ENCODE measurements around the gene TRAPPC12.
"Not testable (repeated sequence)": the region's sequence is repeated elsewhere in the genome, so short reads cannot be mapped to it uniquely, and the experiment has no call there.

TRAPPC12 gene

DNA sequence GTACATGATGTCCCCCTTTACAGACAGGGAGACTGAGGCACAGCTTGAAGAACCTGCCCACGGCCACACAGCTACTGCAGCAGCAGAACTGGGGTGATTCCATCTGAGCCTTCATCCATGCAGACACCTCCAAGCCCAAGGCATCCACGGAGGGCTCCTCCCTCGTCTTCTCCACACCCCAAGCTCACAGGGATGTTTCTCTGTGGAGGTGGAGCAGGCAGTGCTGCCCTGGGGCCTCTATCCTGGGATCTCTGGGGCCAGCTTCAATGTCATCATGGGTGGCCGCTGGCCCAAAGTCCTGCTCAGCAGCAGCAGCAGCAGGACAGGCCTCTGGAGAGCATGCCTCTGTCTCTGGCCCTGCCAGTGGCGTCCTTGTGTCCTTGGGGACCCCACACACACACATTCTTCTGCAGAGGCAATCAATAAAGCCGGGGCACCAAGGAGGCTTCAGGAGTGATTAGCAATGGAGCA lies 108.6 kb downstream of the TRAPPC12 start:
- H3K27ac ChIP-seq = no peak overlapping the region
- TF ChIP-seq, protein P1, sequence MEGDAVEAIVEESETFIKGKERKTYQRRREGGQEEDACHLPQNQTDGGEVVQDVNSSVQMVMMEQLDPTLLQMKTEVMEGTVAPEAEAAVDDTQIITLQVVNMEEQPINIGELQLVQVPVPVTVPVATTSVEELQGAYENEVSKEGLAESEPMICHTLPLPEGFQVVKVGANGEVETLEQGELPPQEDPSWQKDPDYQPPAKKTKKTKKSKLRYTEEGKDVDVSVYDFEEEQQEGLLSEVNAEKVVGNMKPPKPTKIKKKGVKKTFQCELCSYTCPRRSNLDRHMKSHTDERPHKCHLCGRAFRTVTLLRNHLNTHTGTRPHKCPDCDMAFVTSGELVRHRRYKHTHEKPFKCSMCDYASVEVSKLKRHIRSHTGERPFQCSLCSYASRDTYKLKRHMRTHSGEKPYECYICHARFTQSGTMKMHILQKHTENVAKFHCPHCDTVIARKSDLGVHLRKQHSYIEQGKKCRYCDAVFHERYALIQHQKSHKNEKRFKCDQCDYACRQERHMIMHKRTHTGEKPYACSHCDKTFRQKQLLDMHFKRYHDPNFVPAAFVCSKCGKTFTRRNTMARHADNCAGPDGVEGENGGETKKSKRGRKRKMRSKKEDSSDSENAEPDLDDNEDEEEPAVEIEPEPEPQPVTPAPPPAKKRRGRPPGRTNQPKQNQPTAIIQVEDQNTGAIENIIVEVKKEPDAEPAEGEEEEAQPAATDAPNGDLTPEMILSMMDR (IDR thresholded peaks at IDR 0.05) = no peak
- TF ChIP-seq ZFX (IDR thresholded peaks at IDR 0.05; ENCODE audit: borderline replicate concordance) = no peak

DNA sequence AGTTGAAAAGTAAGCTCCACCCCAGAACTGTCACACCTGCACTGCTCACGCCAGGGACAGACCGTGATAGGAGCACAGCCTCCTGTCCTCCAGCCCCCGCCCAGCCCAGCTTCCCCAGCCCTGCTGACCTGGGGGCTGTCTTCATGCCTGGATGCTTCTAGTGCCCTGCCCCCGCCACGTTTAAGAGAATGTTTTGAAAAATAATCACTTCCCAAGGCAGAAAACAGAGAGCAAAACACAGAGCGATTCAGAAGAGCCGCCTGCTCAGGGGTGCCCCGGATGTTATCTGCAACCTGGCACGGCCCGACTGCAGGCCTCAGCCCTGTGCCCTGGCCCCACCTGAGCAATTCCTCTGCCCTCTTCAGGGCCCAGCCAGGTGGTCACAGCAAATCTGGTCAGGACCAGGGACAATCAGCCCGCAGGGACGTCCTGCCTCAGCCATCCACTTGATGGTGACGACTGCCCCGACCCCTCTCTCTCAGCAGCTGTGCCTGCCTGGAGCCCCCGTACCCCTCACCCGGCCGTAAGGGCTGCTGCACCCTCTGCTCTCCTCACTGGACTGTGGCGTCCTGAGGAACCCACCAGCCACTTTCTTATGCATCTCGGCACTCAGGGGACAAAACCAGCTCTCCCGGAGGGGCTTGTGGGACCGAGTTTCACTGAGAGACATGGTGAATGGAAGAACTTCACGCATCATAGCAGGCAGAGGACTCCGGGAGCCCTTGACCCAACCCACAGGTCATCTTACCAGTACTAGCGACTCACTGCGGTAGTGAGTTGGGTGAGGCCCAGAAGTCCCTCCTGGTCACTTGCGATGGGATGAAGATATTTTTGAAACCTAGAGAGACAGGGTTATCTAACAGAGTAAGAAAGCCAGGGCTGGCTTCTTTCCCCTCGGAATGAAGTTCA lies 109.6 kb downstream of the TRAPPC12 start:
- TF ChIP-seq, protein P1 (IDR thresholded peaks at IDR 0.05) = no peak
- TF ChIP-seq ZFX (IDR thresholded peaks at IDR 0.05; ENCODE audit: borderline replicate concordance) = no peak
- H3K27ac ChIP-seq = no peak overlapping the region

DNA sequence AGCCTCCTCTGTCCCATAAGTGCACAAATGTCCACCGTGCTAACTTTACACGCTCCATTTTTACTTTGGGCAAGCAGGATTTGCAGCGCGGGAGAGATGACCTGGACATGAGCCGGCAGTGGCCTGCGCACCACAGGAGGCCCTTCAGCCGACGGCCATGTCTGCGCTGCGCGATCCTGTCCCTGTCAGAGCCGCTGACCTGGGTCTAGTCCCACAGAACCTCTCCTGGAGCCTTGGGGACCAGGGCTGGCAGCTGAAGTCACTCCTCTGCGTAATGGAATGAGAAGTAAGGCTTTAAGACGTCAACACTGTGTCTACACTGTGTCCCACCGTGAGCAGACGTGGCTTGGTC lies 110.2 kb downstream of the TRAPPC12 start:
- TF ChIP-seq, protein P1 (IDR thresholded peaks at IDR 0.05) = no peak
- no peak for TF ChIP-seq ZFX (IDR thresholded peaks at IDR 0.05; ENCODE audit: borderline replicate concordance)
- H3K27ac ChIP-seq = no peak overlapping the region

DNA sequence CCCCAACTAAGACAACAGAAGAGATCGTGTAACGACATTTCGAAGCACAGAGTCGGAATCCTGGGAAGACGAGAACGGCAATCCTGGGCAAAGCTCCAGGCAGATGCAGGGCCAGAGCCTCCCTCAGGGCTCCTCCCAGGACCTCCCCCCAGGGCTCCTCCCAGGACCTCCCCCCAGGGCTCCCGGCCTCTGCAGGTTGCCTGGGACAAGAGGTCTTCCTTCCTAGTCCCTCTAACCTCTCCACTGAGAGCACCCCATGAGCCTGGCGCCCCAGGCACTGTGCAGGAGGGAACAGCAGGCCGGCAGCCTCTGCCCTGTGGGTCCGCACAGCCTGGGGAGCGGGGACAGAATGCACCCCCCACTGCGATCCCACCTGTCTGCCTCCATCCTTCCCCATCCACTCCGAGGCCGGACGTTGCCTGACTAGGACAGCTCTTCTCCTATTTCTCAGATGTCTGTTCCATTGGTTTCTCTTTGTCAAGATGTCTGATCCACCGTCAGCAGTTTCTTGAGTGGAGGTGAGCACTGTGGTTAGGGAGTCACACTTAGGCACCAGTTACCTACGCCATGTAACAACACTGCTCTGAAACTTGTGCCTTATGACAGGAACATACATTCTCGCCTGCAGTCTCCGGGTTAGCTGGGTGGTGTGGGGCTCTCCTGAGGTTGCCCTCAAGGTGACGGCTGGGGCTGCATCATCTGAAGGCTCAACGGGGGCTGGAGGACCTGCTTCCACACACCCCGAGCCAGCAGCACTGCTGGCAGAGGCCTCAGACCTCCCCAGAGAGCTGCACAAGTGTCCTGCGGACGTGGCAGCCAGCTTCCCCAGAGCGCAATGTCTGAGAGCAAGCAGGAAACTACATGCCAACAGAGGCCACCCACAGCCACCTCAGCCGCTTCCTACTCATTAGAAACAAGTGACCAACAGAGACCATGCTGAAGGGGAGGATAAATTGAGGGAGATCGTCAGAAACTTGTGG lies 111.0 kb downstream of the TRAPPC12 start:
- no peak overlapping the region for H3K27ac ChIP-seq
- TF ChIP-seq, protein P1 (IDR thresholded peaks at IDR 0.05) = no peak
- TF ChIP-seq ZFX (IDR thresholded peaks at IDR 0.05; ENCODE audit: borderline replicate concordance) = no peak

DNA sequence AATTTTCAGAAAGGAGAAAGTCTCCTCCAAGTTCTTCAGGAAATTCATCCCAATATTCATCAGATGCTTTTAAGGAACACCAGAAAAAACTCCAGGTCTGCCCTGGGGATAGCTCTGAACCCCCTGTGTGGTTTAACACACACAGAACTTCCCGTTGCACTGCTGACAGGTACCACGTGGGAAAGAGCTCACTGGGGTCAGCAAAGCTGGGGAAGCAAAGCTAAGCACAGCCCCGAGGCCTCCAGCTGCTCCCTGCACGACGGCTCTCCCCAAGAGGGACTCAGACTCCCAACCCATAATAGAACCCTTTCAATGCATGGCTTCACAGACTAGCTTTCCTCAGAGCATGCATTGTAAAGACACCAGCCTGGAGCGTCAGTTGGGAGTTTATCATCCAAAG lies 111.8 kb downstream of the TRAPPC12 start:
- TF ChIP-seq ZFX (IDR thresholded peaks at IDR 0.05; ENCODE audit: borderline replicate concordance) = no peak
- TF ChIP-seq, protein P1 (IDR thresholded peaks at IDR 0.05) = no peak
- no peak overlapping the region for H3K27ac ChIP-seq

DNA sequence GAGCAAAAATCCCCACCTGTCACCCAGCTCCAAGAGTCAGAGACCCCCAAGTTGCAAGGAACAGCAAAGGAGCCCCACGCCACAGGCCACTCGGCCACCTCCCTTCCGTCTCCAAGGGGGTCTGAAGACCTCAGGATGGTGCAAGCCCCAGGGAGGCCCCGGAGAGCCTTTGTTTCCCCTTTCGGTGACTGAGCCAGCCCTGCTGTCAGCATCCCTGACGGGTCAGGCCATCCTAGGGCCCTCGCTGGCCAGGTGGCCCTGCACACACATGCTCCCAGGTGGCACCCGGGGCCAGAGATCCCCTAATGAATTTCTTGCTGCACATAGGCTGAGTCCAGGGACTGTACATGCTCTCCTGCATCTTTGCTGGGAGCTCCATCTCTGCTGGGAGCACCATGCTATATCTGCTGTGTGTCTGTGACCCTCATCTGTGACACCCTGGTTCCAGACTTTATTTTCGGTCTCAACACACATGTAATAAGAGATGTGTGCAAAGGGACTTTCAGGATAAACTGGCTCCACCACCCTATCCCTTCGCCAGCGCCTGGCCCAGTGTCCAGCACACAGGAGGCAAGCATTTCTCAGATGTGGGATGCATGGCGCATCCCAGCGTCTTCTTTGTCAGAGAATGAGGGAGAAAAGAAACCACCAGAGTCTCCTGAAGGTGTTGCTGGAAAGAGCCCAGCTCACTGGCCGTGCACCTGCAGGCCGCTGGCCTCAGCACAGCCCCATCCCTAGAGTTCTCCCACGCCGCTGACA lies 112.4 kb downstream of the TRAPPC12 start:
- no peak overlapping the region for H3K27ac ChIP-seq
- TF ChIP-seq, protein P1 (IDR thresholded peaks at IDR 0.05) = no peak
- no peak for TF ChIP-seq ZFX (IDR thresholded peaks at IDR 0.05; ENCODE audit: borderline replicate concordance)

DNA sequence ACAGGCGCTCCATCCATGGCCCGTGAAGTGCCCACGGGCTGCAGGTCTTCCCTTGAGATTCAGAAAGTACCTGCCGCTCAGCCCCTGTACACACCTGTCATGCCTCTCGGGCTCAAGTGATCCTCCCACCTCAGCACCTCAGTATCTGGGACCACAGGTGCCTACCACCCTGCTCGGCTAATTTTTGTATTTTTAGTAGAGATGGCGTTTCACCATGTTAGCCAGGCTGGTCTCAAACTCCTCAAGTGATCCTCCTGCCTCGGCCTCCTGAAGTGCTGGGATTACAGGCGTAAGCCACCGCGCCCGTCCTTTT lies 112.9 kb downstream of the TRAPPC12 start:
- not testable (repeated sequence) for H3K27ac ChIP-seq

Measured in 22Rv1 (cell line).